Renal cortex interstitium (tissue), 11 donors: ENCODE data around the gene TRIM15. TPM values are rescaled to one million over a fixed set of nuclear protein-coding genes. Genes with fewer than 3 reads are reported as not detected.
"Not testable (repeated sequence)": the region's sequence is repeated elsewhere in the genome, so short reads cannot be mapped to it uniquely, and the experiment has no call there.

Experiments used
- DNase-seq, 11 donors: peaks; one replicate each; pipeline ENCODE4 v3.0.0-alpha.2; 2013; ENCODE audit warnings: low read depth in 9 of 11, low spot score in 4 of 11; ENCODE audit errors: extremely low read depth in 1 of 11
- polyA plus RNA-seq, 3 donors: library from polyadenylated mRNA; unstranded; fragments of 120-200 nt; gene quantifications; one replicate each; pipeline ENCODE4 v1.2.1, GENCODE V29; 2013; ENCODE audit not compliant: insufficient read length in 3 of 3

The TRIM15 gene
- polyA plus RNA-seq, 3 donors: 0.09 to 0.16 (median 0.14) TPM

DNA sequence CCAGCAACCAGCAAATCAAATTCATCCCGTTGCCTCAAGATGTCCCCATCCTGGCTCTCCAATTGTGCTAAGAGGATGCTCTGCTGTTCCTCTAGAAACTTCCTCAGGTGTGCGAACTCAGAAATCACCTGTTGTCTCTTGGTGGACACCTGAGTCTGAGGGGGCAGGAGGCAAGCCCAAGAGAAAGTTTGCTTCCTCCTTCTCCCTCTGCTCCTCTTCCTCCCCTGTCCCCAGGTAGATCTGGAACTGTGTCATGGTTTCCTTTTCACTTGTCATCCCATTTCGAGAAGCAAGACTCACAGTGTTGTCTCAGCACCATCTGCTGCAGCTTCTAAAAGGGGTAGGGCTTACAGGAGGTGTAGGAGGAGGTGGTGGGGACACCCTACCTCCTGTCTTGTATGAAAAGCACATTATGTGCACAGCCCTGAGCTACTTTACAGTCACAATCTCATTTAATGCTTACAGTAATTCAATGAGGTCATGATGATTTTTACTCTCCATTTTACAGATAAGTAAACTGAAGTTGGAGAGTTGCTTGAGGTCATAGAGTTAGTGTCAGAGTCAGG, 4.8 kb upstream of the TRIM15 start:
- DNase-seq: no peak

DNA sequence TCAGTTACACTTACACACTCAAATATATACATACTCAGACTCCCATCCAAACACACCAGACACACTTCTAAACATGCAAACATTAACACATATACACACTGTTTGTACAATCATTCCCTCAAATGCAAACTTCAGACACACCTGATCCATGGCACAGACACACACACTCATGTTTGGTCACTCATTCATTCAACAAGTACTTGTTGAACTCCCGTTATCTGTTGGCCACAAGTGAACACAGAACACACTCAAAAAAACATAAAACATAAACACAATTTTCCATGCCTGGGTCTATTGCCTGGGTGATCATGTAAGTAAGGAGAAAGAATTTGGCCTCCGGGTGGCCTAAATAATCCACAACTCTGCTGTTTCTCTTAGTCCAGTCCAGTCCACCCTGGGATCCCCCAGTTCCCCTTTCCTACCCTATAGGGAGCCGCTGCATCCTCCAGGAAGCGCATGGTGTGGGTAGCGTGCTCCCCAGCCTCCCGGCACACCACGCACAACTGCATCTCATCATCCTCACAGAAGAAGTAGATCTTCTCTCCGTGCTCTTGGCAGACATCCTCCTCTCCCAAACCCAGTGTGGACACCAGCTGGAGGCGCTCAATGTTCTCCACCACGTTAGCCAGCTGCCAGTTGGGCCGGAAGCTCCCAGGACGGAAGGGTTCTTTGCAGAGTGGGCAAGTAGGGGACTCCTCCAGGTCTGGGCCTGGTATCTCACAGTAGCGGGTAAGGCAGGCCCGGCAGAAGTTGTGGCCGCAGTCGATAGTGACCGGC, 3.1 kb upstream of the TRIM15 start:
- no peak for DNase-seq

DNA sequence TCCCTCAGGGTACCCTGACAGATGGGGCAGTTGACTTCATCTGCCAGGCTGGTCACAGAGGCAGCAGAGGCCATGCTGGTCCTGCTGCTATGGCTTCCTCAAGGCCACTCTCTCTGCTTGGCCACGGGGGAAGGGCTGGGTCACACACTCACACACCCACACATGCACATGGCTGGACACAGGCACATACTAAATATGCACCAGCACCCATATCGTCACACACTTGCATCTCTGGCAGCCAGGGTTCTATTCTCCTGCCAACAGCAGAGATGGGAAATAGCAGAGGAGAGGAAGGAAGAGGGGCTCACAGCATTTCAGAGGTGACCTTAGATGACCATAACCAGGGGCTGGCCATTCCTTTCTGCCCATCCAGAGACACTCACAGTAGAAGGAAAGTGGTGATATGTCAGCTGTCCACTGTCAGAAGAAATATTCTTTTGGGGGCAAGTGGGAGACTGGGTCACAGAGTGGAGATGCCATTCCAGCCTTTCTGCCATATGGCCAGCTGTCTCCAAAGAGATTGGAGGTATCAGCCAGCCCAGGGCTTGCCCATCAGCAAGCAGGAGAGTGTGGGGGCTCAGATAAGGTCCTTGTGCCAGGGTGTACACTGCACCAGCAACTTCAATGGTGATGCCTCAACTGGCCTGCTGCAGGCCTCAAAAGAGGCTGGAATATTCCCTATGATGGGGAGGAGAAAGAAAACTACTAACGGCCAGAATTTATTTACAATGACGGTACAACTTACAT, 2.4 kb upstream of the TRIM15 start, which contains the start of gene TRIM10:
Gene TRIM10, minus strand, starts transcription at position 427 of the 747 bp plus-strand sequence. Its CDS starts 353 bp downstream, at position 74.
- no peak for DNase-seq

DNA sequence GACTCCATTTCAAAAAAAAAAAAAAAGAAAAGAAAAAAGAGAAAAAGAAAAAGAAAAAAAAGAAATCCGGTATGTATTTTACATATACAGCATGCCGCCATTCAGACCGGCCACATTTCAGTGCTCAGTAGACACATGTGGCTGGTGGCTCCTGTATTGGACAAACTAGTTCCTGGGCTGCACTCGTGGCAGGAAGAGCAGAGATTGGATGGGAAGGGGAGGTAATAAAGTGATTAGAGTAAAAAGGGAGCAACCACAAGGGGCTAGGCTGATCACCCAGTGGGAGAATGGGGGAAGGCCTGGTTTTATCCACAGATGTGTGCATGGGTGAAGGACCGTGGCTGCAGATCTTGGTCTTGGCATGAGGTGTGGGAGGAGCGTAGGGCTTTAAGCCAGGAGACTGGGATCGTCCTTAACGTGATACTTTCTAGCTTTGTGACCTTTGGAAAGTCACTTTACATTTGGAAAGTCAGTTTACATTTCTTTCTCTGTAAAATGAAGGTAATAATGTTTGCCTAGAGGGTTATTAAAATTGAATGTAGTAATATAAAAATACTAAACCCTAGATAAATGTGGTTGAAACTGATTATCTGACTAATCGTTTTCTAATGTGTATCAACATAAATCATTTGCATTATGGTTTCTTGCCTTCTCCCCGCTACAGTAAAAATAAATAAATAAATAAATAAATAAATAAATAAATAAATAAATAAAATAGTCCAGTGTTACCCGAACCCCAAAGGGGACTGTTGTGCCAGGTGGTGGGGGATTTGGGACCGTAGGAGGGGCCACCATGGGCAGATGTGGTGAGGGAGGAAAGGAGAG, 869 bp upstream of the TRIM15 start:
- DNase-seq: no peak

DNA sequence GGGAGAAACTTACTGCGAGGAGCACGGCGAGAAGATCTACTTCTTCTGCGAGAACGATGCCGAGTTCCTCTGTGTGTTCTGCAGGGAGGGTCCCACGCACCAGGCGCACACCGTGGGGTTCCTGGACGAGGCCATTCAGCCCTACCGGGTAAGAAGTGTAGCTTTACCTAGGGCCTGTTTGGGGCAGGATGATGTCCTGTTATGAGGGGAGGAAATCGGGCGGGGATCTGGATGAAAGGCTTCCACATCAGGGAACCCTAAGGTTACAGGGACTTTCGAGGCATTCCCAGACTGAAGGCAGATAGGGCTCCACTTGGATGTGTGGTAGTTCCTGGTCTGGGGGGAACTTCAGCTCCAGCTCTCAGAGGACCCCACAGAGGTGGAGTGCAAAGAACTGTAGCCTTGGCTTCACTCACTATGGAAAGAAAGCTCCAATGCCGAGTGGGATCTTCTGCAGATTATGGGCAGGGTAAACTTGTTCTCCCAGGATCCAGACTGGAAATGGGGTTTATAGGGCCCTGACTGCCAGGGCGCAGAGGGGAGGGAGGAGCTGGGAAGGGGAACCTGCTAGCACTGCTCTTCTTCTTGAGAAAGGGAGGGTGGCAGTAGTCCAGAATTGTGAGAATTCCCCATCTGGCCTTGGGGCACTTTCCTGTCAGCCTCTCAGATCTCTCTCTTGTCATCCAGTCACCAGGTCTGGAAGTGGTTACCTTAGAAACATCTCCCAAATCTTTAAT, 740 bp downstream of the TRIM15 start:
- DNase-seq: no peak

DNA sequence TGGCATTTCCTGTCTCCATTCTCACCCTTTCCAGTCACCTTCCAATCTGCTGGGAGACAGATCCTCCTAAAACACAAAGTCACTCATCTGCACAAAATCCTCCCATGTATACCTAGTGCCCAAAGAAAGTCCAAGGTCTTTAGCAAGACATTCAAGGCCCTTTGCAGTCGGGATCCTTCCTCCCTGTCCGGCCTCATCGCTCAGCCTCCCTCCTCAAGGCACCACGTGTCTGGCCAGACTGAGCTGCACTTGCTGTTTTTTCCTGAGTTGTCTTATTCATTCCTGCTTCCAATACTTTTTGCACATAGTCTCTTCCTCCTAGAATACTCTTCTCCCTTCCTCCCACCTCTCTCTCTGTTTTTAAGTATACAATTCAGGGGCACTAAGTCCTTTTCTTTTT, 1.4 kb downstream of the TRIM15 start:
- DNase-seq: no peak

DNA sequence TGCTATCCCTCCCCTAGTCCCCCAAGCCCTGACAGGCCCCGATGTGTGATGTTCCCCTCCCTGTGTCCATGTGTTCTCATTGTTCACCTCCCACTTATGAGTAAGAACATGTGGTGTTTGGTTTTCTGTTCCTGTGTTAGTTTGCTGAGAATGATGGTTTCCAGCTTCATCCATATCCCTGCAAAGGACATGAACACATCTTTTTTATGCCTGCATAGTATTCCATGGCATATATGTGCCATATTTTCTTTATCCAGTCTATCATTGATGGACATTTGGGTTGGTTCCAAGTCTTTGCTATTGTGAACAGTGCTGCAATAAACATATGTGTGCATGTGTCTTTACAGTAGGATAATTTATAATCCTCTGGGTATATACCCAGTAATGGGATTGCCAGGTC, 1.9 kb downstream of the TRIM15 start:
- DNase-seq: not testable (repeated sequence)

DNA sequence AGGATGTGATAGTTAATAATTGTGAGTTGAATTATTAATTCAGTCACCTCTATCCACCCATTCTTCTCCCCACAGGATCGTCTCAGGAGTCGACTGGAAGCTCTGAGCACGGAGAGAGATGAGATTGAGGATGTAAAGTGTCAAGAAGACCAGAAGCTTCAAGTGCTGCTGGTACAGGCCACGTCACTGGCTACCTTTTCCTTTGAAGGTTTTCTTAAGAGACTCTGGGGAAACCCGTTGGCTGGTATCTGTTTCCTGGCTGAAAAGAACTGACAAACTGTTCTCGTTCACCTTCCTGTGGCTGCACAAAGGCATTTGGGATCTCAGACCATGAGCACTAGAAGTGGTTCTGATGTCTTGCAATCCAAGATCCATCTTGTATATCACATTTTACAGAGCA, 3.8 kb downstream of the TRIM15 start:
- DNase-seq: no peak

DNA sequence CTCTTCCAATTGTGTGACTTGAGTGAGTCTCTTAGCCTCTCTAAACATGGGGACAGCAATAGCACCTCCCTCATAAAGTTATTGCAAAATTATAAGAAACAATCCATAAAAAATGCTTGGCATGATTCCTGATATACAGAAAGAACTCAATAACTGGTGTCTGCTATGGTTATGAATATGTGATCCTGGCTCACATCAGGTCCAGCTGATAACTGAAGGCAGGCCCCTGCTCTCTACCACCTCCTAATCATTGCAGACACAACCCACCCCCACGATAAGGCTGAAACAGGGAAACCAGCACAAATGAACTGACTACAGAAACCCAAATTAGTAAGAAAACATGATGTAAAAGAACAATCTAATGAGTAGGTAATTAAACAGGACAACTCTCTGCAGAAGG, 5.4 kb downstream of the TRIM15 start:
- no peak for DNase-seq

DNA sequence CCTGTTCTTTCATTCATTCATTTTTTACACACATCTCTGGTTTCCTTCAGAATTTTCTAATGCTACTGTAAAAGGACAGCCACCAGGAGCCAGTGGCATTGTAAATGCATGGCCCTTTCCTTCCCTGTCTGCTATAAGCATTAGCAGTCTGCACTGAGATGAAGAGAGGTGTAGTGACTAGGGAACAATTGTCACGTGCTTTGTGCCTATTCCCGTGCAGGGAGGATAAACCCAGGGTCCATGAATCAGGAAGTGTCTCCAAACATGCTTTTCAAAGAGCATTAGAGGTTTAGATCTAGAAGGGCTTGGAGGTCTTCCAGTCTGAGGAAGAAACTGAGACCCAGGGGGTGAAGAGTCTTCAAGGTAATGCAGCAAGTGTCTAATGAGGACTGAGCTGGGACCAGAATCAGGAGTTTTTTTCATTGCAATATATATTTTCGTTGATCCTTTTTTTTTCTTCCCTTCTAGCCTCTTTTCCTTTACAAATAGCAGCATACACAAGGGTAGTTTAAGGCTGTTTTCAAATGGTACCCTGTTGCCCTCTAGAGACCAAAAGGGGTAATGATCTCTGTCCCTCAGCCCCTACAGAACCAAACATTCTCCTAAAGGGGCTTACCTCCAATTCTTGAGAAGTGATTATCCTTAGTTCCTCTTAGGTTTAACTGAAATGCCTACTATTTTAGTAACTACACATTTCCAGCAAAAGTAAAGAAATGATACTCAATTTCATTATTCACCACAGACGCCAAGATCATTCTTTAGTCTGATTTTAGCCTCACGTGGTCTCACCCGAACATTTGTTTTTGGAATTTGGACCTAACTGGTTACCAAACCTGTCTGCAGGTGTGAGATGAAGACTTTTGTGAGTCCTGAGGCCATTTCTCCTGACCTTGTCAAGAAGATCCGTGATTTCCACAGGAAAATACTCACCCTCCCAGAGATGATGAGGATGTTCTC, 6.6 kb downstream of the TRIM15 start:
- peak in 3 of 11 donors; percentile 15 to 43 (median 43) for DNase-seq

DNA sequence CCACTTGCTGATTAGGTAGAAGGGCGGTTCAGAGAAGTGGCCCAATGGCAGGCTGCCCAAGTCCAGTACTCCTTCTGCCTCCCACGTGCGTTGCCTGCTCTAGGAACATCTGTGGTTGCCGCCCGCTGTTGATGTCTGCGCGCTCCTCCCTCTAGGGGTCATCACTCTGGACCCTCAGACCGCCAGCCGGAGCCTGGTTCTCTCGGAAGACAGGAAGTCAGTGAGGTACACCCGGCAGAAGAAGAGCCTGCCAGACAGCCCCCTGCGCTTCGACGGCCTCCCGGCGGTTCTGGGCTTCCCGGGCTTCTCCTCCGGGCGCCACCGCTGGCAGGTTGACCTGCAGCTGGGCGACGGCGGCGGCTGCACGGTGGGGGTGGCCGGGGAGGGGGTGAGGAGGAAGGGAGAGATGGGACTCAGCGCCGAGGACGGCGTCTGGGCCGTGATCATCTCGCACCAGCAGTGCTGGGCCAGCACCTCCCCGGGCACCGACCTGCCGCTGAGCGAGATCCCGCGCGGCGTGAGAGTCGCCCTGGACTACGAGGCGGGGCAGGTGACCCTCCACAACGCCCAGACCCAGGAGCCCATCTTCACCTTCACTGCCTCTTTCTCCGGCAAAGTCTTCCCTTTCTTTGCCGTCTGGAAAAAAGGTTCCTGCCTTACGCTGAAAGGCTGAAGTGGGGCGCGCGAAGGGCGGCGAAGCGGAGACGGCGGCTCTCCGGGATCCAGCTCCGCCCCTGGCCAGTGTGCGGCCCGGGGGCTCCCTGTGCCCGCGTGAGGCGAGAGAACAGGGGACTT, 8.5 kb downstream of the TRIM15 start:
- DNase-seq: peak in 3 of 11 donors; percentile 18 to 29 (median 26)

DNA sequence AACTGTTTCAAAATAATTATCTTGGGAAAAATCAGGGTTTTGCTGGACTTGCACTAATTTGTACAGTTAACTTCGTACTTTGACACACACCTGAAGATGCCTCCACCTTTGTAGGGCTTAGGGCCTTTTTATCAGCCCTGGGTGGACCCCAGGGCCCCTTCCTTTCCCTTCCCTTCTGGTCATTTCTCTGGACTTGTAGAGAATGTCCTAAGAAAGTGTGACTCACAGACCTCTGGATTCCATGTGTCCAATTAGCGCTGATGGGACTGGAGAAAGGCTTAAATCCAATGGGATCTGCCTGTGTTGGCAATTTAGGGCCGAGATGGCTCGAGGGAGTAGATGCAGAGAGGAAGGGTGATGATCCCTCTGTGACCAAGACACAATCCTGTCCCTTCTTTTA, 9.3 kb downstream of the TRIM15 start:
- no peak for DNase-seq

DNA sequence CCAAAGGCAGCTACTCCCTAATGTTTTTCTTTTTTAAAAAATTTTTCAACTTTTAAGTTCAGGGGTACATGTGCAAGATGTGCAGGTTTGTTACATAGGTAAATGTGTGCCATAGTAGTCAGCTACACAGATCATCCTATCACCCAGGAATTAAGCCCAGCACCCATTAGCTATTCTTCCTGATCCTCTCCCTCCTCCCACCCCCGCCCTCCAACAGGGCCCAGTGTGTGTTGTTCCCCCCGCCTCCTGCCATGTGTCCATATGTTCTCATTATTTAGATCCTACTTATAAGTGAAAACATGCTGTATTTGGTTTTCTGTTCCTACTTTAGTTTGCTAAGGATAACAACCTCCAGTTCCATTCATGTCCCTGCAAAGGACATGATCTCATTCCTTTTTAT, 12.4 kb downstream of the TRIM15 start:
- no peak for DNase-seq

DNA sequence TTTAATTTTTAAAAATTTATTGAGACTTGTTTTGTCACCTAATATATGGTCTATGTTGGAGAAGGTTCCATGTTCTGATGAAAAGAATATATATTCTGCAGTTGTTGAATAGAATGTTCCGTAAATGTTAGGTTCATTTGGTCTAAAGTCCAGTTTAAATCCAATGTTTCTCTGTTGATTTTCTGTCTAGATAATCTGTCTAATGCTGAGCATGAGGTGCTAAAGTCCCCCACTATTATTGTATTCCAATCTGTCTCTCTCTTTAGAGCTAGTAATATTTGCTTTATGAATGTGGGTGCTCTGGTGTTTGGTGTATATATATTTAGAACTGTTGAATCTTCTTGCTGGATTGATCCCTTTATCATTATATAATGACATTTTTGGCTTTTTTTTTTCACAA, 15.5 kb downstream of the TRIM15 start:
- DNase-seq: no peak

DNA sequence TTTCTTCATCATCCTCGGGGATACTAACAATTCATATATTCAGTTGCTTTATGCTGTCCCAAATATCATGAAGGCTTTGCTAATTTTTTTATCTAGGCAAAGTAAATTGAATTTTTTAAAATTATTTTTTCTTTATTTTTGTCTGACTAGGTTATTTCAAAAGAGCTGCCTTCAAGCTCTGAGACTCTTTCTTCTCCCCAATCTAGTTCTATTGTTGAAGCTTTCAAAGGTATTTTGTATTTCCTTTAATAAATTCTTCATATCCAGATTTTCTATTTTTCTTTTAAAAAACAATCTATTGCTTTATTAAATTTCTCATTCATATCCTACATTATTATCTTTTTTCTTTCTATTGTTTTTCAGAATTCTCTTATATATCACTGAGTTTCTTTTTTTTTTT, 16.8 kb downstream of the TRIM15 start:
- no peak for DNase-seq

DNA sequence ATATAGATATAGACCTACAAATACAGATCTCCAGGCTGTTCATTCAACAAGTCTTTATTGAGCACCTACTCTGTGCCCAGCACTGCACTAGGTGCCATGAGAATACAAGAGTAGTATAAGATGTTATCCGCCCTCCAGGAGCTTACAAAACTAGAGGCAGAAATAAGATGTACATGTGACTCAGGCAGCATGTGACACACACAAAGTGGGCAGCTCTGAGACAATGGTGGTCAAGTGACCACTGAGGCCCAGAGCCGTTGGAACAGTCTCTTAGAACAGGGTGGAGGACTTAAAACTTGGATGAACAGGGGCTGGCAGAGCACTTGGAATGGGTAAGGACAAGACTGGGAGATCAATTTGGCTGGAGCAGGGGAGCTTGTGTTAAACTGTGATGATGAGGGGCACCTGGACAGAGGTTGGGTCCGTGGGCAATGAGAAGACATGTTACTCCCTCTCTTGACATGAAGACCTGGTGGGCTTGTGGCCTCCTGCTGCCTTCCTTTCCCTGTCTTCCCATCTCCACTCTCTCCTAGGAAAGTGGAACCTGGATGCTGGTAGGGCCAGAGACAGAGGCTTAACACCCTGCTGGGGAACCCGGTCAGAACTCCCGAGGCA, 21.2 kb downstream of the TRIM15 start:
- no peak for DNase-seq
